ENCODE data around the gene JARID2.

Gene JARID2

DNA sequence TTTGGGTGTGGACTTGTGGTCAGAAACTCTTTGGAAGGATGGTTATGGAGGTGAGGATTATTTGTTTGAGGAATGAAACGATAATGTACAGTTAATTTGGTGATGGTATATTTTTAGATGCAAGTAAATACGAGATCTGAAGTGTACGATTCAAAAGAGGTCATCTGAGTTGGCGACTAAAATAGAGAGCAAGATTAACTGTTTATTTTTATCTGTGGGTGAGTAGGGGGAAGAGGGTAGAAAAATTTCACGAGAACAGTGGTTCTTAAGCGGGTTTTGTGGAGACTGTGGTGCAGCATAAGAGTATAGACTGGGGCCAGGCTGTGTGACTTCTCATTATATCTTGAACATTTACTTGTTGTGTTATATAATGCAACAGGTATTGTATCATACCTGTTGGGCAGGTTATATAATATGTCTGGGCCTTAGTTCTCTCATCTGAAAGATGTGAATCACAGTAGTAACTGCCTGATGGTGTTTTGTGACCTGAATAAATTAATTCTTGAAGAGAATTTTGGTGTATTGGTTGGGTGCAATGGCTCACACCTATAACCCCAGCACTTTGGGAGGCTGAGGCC lies 171.2 kb downstream of the JARID2 start:
- DNase-seq (ENCODE audit: low read depth, low spot score), result no peak

DNA sequence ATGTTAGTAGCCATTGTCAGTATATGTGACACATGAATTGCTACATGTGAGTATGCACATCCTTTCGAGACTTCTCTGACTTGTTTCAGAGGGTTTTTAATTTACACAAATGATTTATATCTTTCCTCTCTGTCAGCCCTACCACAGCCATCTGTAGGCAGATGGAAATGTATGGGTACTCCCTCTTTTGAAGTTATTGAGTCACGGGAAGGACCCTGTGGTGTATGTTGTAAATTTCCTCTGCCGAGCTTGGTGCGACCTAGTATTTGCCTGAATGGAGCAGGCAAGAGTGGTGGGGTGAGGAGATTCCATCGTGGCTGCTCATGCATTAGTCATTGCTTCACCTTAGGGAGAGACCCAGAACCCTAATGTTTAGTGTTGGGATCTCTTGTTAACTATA lies 171.9 kb downstream of the JARID2 start:
- no peak for DNase-seq (ENCODE audit: low read depth, low spot score)

DNA sequence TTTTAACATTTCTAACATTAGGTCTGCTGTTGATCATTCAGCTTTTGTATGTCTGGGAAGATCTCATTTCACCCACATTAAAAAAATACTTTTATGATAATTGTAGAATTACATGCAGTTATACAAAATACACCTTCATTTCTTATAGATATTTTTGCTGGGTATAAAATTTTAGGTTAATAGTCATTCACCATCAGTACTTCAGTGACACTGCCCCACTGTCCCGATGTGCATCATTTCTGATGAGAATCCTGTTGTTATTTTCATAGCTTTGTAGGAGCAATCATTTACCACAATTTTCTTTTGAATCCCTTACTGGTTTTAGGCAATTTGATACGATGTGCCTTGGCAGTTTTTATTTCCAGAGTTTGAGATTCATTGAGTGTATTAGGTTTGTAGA lies 173.6 kb downstream of the JARID2 start:
- no peak for DNase-seq (ENCODE audit: low read depth, low spot score)

DNA sequence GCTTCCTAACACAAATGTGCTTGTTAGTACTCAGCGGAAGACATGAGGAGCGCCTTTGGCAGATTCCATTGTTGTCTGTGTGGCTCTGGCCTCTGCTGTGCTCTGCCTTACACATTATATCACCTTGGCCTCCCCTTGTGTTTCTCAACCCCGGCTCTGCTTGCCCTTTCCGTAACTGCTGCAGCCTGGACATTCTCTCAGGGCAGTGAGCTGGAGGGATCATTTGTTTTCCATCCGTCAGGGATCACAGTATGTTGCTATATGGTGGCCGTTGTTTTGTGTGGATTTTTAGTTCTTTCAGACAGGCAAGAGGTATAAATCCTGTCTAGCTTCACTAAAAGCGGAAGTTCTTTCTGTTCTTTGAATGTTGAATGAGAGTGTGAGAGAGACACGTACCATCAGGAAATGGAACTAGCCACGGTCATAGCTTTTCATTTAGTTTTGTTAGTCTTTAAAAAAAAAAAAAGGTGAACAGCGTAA lies 175.1 kb downstream of the JARID2 start:
- DNase-seq (ENCODE audit: low read depth, low spot score), result no peak

DNA sequence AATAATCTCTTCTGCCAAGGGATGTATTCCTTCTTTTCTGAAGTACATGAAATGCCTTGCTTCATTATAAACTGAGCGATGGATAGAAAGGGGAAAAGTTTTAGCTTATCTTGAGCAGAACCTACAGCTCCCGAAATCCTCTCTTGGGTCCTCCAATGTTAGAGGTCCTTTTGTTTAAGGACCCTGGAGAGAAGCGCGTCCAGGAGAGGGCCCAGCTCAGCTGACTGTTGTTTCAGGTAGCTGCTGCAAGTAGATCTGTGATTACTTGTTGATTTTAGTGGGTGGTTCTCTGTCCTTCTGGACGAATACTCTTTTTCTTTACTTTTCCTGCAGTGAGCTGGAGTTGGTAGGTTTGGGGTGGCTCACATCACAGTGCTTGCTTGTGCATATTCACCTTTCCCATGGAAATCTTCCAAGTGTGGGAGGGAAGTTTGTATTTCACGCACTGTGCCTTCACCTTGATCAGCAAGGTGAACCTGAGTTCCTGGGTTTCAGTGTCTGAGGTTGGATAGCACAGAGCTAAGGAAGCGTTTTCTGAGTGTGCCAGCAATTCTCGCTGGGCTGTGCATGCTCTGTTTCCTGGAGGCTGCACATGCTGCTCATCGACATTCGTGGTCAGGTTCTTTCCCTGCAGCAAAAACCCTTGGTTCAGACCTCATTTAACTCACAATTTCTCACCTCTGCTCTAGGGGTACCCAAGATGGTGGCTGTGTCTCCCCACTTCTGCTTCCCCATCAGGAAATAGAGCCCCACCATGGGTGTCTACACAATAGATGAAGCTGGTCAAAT lies 176.3 kb downstream of the JARID2 start:
- no peak for DNase-seq (ENCODE audit: low read depth, low spot score)

DNA sequence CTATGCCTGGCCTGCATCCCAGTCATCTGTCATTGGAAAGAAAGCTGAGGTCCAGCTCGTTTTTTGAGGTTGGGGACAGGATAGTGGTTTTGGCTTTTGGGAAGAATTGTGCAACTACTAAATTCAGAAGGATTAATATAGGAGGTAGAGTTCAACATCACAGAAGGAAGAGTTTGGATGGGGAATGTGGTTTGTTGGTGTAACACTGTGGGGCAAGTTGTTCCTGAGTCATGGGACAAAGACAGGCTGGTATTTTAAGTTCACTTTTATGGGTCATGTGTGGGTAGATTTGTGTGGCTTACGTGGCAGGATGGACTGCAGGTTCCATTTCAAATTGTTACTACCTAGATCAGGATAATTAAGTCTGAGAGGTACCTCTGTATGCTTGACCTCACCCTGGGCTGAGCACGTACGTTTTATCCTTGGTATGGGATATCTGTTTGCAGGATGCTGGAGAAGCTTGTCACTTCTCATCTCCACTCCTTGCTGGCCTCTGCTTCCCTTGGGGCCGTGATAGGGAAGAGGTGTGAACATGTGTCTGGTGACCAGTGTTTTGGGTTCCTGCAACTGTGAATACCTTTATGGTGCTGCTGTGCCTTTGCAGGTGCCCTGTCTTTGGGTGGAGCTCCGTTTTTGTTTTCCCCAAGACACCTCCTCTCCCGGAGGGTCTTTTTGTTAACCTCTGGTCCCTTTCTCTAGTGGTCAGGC lies 177.6 kb downstream of the JARID2 start:
- no peak for DNase-seq (ENCODE audit: low read depth, low spot score)

DNA sequence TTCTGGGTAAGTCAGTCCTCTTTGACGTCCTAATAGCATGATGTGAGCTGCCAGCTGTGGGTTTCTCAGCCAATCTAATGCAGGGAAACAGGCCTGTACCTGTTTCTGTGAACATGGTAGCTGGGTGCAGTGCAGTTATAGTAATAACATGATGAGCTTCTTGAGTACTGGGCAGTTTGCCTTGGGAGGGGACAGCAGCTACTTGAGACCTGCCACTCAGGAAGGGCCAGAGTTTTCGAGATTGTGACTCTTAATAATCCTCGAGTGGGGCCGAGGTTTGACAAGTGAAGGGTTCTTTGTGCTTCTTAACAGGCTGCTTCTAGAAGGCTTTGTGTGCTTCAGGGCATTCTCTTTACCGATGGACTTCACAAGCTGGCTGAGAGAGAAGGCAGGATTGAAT lies 180.1 kb downstream of the JARID2 start:
- DNase-seq (ENCODE audit: low read depth, low spot score), result no peak

DNA sequence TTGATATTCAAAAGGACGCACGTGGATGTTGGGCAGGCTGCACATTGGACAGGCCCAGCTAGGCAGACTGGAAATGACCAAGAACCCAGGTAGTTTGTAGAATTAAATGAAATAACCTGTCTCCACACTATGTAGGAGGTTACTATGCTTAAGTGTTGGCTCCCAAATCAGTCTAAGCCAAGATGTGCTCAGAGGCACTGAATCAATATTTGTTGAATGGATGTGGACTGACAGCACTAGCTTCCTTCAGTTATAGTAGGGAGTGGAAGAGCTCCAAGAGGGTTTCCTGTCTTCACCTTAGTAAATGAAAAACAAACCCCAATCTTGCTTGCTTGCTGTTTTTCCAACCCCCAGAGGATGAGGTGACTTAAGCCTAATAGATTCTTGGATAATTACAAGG lies 180.5 kb downstream of the JARID2 start:
- no peak for DNase-seq (ENCODE audit: low read depth, low spot score)

DNA sequence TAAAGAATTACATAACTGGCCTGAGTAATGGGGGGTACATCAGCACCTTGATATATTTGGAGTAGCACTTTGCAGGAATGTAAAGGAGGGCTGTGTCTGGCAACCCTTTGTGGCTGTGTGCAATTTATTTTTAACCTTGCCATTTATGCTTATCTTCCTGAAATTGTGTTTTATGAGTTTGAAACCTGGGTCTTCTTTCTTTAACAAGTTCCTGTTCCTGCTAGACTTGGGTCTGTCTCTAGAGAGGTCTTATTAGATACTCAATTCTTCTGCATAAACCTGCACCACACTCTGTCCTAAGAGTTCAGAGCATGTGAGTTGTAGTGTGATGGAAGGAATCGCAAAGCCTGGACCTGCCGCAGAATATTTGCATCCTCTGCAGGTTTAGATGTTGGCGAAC lies 181.0 kb downstream of the JARID2 start:
- DNase-seq (ENCODE audit: low read depth, low spot score), result no peak

DNA sequence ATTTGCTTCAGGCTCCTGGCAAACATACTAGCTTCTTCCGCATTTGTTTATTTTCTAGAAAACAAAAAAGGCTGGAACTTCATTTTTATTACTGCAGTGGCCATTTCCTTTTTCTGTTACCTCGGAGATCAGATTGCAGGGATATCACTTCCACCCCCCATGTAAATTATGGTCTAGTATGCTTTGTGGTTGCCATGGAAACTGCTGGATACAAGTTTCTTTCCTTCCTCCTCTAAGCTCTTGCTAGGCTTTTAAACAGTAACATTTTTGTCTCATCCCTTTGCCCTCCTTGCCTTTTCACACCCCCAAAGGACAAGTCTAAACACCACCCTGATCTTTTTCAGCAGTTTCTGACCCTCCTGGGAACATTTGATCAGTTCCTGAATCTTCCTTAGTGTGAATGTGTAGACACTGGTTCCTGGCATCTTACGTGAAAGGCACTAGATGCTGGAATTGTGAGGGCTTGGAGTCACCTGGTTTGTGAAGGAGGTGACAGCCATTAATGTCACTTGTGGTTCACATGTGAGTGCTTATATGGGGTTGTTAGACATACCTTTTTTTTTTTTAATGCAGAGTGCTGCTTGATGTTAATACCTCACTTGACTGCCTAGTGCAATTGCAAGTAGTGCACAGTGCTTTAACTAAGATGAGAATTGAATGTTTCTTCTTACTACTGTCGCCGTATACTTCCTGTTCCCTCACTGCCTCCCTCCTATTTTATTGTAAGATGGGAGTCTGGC lies 181.6 kb downstream of the JARID2 start:
- DNase-seq (ENCODE audit: low read depth, low spot score), result no peak

DNA sequence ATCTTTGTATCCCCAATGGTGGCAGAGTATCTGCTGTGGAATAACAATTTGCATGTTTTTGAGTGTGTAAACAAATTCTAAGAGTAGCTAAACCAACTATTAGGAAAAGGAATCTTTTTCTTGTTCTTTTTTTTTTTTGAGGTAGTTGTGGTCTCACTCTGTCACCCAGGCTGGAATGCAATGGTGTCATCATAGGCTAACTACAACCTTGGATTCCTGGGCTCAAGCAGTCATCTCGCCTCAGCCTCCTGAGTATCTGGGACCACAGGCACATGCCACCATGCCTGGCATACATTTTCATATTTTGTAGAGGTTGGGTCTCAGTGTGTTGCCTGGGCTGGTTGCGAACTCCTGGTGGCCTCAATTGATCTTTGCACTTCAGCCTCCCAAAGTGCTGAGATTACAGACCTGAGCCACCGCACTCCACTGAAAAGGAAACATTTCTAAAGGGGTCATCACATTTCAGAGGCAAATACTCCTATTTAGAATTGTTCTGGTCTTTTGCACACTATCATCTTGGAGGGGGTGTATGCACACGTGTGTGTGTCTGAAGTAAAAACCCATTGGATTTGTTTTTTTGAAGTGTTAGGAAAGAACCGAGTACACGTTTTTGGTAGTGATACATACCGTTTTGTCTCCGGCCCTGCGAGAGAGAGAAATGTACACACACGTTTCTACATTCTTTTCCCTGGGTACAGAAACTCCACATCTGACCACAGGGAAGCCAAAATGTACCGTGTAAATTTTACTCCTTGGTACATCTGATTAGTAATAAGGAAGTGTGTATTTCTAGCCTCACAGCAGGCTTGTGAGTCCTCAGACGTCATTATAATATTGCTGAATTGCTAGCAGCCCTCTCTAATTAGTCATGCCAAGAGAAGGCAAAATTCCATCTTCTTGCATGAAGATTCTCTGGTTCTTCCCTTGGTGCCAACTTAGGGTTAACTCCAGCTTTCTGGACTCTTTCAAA lies 183.6 kb downstream of the JARID2 start:
- DNase-seq (ENCODE audit: low read depth, low spot score), result no peak

DNA sequence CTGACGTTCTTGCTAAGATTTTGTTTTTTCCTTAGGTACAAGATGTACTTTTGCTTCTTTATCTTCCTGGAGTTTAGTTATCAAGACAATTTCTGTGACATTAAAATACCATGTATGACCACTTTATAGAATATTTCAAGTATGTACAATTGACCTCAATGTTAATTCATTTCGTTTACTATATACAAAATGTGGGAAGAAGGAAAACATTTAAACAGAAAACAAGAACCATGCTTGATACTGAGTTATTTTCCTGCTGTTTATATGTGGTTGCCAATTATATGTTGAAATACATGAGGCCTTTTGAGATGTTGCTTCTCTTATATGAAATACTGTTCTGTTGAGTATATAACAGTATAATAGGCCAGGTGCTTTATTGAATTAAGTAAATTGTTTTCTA lies 184.3 kb downstream of the JARID2 start:
- DNase-seq (ENCODE audit: low read depth, low spot score), result no peak

DNA sequence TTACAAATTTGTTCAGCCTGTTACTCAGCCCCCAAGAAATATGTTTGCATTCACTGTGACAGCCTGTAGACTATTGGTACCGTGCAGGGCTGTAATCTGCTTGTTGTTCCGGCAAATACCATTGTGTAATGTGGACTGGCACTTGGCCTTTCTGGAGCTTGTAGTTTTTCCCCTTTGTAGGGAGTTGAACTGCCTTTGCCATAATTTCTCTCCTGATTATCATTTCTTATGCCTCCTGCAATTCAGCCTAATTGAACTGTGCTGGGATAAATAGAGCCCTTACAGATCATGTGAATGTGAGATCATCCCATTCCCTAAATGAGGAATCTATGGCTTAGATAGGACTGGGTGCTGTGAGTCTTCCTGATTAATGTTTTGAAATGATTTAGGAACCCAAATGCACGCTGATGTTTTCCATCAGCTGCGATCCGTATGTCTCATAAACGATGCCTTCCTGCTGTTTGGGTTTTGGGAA lies 185.1 kb downstream of the JARID2 start:
- DNase-seq (ENCODE audit: low read depth, low spot score), result no peak

DNA sequence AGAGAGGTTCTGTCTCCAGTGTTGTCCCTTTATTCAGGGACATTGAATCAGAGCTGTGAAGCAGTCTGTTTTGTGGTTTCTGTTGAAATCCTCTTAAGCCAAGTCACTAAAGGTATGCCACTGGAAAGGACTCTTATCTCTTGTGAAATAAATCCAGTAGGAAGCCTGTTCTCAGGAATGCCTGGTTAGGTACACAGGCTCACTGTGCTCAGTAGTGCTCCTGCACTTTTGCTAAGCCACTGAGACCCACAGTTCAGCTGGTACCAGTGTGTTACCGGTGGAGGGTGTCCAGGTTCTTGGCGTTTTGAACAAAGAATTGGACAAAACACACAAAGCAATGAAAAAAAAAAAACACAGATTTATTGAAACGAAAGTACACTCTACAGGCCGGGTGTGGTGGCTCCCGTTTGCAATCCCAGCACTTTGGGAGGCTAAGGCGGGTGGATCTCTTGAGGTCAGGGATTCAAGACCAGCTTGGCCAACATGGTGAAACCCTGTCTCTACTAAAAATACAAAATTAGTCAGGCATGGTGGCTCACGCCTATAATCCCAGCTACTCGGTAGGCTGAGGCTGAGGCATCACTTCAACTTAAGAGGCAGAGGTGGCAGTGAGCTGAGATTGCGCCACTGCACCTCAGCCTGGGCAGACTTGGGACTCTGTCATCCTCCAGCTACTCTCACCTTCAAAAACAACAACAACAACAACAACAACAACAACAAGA lies 186.1 kb downstream of the JARID2 start:
- no peak for DNase-seq (ENCODE audit: low read depth, low spot score)

DNA sequence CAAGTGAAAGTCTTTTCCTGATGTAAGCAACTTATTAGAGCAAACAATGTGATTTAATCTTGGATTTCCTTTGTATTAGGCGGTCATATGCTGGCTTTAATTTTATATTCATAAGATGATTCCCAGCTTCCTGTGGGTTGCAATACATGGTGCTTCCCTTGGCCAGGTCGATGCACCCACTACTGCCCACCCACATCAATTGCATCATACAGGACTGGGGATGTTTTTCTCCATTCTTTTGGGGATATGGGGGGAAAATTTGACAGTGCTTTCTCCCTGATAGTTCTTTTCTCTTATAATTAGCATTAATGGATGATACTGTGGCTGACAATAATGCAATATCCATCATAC lies 187.6 kb downstream of the JARID2 start:
- DNase-seq (ENCODE audit: low read depth, low spot score), result no peak

DNA sequence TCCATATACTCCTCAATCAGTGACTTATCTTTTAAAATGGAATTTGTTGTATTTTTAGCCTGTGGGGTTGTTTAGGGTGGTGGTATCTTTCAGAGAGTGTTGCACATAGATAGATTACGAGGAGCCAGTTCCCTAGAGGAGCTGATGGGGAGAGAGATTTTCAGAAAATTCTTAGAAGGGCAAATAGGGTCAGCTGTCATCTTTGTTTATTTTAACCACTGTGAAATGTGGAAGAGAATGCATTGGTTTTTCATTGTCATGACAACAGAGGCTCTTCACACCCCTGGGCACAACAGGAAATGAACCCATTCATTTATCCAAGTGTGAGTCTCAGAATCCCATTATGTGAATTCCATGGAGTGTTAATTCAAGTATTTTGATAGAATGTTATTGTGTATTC lies 188.4 kb downstream of the JARID2 start:
- no peak for DNase-seq (ENCODE audit: low read depth, low spot score)

DNA sequence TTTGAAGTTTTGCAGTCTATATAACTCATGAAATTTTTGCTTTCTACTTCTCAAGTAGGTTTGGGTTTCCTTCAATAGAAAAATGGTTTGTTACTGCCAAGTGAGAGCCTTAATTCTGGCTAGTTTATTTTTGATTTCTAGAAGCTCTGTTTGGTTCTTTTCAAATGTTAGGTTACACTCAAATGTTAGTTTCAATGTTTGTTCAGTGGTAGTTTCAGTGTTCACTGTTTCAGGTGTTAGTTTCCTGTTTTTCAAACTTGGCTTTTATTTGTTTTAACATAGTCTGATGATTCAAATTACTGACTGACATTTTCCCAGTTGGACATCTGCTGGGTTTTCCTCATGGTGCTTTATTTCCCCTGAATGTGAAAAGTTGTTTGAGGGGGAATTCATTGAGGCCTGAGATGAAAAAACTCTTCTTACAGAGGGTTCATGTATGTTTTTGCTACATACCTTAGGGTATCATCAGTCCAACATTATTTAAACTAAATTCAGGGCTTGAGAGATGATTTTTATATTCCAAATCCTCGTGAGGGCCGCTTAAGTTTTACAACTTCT lies 189.0 kb downstream of the JARID2 start:
- DNase-seq (ENCODE audit: low read depth, low spot score), result no peak

DNA sequence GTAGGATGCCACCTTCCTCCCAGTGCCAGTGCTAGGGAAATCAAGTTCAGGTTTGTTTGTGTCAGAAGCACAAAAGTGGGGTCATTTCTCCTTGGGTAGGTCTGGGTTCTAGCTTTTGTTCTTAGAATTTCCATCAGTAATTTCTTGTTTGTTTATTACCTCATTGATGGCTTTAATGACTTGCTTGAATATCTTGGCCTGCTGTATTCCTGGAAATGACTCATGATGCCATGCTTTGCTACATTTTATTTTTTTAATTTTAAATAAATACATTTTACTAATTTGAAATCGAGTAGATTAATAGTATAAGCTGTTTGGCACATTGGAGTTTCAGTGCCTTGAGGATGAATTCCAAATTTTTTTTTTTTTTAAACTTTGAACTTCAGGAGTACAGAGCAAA lies 189.6 kb downstream of the JARID2 start:
- DNase-seq (ENCODE audit: low read depth, low spot score), result no peak

DNA sequence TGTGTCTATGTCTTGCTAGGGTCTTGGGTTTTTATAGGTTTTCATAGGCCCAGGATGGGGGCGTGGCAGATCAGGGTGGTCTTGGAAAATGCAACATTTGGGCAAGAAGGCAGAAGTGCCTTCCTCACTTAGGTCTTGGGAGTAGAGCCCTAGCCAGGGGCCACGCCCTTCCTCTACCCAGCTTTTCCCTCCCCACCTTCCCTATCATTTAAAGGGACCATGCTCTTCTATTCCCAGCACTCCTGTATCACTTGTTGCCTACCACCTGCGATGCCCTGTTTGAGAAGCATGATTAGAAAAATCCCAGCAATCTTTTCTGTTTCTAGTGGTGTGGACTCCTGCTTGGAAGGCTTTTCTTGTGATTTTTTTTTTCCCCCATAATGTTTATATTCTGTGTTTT lies 190.6 kb downstream of the JARID2 start:
- DNase-seq (ENCODE audit: low read depth, low spot score), result no peak

DNA sequence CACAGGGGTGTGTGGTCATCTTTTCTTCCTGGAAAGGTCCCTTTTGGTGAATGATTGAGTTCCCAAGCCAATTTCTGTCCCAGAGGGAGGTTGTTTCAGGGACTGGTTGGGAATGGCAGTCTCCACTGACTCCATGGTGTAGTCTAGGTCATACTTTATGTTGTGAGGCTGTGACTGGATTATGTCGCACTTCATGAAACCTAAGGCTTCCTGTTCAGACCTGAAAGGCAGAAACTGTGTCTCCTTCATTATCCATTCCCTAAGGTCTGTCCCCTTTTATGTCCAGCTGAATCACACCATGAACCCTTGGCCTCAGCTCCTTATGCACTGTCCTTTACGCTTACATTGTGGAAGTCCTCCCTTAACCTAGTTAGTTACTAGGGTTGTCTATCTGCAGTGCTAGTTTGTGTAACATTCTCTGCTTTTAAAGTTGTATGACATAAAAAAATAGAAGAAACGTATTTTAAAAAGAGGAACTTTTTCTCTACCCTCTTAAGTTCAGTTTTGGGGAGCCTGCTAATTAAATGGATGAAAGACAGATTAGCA lies 191.3 kb downstream of the JARID2 start:
- no peak for DNase-seq (ENCODE audit: low read depth, low spot score)

Measured in brain pericyte (primary cell).